B cell (primary cell): ENCODE data around the gene NEK6.
"Not testable (repeated sequence)": the region's sequence is repeated elsewhere in the genome, so short reads cannot be mapped to it uniquely, and the experiment has no call there.

Source experiments
- EZH2 ChIP-seq: IDR thresholded peaks from 2 replicates; pipeline ENCODE4 v1.6.1; 2012; ENCODE audit warnings: borderline replicate concordance, low read depth, mild to moderate bottlenecking, moderate library complexity, low read length; ENCODE audit not compliant: insufficient read depth, poor library complexity, severe bottlenecking
- TF ChIP-seq, protein P1 (sequence below): fragments of 200-600 bp; IDR thresholded peaks from one replicate; pipeline ENCODE4 v1.8.0; 2022; ENCODE audit warnings: antibody characterized with exemption, mild to moderate bottlenecking

DNA sequence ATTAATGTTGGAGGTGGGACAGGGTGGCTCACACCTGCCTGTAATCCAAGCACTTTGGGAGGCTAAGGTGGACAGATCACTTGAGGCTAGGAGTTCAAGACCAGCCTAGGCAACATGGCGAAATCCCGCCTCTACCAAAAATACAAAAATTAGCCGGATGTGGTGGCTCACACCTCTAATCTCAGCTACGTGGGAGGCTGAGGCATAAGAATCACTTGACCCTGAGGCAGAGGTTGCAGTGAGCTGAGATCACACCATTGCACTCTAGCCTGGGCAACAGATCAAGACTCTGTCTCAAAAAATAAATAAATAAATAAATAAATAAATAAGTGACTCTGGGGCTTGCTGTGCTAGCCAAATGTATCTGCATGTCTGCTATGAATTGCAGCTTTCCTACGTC is 10.4 kb upstream of the NEK6 start:
- TF ChIP-seq, protein P1, sequence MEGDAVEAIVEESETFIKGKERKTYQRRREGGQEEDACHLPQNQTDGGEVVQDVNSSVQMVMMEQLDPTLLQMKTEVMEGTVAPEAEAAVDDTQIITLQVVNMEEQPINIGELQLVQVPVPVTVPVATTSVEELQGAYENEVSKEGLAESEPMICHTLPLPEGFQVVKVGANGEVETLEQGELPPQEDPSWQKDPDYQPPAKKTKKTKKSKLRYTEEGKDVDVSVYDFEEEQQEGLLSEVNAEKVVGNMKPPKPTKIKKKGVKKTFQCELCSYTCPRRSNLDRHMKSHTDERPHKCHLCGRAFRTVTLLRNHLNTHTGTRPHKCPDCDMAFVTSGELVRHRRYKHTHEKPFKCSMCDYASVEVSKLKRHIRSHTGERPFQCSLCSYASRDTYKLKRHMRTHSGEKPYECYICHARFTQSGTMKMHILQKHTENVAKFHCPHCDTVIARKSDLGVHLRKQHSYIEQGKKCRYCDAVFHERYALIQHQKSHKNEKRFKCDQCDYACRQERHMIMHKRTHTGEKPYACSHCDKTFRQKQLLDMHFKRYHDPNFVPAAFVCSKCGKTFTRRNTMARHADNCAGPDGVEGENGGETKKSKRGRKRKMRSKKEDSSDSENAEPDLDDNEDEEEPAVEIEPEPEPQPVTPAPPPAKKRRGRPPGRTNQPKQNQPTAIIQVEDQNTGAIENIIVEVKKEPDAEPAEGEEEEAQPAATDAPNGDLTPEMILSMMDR: not testable (repeated sequence)
- TF ChIP-seq EZH2: not testable (repeated sequence)
